GM21515 (cell line): ENCODE data around the gene MOB2.

Experiments used
- ATAC-seq: cut with Tn5 transposase; IDR thresholded peaks from one replicate; pipeline ENCODE4 v1.9.1; 2021; ENCODE audit not compliant: unreplicated experiment

MOB2 gene

DNA sequence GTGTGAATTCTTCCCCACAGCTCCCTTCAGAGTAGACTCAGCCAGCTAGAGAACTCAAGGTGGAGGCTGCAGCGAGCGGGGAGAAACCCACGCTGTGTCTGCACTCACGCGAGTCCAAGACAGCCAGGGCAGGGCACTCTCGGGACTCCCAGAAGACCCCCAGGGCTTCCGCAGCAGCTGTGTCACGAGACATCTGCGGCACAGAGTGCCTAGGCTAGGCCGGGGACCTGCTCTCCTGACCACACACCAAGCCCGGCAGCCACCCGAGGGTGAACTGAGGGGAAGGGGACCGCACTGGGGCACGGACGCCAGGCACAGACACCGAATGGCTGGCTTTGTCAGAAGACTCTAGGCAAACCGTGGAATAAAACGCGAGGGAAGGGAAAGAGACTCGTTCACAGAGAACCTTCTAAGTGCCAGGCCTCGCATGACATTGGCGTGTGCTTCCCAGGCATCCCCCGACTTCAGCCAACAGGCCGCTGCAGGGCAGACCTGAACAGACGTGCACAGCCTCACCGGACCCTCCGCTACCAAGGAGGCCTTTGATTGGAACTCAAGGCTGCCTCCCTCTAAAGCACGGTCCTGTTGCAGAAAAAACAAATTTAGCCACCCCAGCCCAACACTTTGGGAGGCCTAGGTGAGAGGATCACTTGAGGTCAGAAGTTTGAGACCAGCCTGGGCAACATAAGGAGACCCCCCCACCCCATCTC is 18.2 kb upstream of the MOB2 start:
- no peak for ATAC-seq

DNA sequence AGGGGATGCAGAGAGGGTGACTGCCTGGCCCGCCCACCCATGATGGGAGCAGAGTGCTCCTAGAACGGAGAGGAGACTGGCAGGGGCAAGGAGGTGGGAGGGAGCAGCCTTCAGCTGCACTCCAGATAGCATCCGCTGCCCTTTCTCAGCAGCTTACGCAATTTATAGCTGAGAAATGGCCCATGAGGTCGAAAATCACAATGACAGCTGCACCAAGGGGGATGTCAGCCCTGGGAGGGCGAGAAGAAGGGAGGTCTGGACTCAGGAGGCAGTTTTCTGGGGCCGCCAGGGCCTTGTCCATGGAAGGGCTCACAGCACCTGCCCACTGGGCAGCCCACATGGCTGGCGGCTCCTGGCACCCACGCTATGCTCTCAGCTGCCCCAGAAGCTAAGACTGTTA is 17.6 kb upstream of the MOB2 start:
- no peak for ATAC-seq

DNA sequence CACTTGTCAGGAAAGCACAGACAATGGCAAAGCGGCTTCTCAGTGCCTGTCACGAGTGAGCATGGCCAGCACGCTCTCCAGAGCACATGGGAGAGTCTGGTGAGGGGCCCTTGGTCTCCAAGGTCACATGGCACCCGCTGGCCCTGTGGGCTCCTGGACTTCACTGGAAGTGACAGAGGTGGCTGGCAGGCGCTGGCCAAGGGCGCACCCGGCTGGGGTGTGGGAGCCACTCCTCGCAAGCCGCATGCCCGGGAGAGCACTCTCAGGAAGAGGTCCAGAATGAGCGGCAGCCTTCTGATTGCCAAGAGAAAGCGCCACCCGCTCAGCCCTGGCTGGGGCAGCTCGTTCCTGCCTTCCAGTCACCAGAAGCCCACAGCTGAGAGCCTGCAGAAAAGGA is 17.1 kb upstream of the MOB2 start:
- ATAC-seq = no peak

GRCh38 chr11:1502954-1503707 is 16.6 kb upstream of the MOB2 start:
- no peak for ATAC-seq

- ATAC-seq = no peak
Measured at GRCh38 chr11:1502168-1502953, 15.8 kb upstream of the MOB2 start.

- no peak for ATAC-seq
Measured at GRCh38 chr11:1501421-1502167, 15.0 kb upstream of the MOB2 start.

GRCh38 chr11:1500466-1501420 is 14.2 kb upstream of the MOB2 start:
- no peak for ATAC-seq

DNA sequence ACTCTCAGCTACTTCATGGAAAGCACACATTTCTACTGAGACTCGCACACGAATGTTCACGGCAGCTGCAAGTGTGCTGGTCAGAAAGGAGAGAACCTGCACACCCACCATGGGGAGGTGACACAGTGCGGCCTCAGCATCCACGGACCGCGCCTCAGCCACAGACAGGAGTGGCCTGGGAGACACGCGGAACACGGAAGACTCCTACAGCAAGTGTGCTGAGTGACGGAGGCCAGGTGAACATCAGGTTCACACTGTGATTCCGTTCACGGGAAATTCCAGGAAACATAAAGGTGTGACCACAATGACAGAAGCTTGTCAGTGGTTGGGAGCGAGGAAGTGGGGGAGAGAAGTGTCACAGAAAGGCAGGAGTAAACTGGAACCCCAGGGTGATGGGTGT is 13.3 kb upstream of the MOB2 start:
- no peak for ATAC-seq

DNA sequence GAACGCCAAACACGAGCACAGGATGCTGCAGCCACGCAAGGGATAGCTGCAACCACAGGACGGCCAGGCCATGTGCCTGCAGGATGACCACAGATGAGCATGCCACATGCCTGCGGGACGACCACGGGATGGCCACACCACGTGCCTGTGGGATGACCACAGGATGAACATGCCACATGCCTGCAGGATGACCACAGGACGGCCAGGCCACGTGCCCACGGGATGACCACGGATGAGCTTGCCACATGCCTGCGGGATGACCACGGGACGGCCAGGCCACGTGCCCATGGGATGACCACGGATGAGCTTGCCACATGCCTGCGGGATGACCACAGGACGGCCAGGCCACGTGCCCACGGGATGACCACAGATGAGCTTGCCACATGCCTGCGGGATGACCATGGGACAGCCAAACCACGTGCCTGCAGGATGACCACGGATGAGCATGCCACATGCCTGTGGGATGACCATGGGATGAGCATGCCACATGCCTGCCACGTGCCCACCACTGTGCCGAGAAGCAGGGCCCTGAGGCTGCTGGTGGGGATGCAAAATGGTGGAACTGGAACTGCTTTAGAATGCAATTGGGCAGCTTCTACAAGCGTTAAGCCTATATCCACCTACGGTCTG is 12.8 kb upstream of the MOB2 start:
- ATAC-seq = no peak

- ATAC-seq = no peak
Measured at GRCh38 chr11:1498262-1498661, 11.7 kb upstream of the MOB2 start.

- no peak for ATAC-seq
Measured at GRCh38 chr11:1497600-1497999, 11.0 kb upstream of the MOB2 start.

GRCh38 chr11:1496761-1497095 is 10.1 kb upstream of the MOB2 start:
- no peak for ATAC-seq

- no peak for ATAC-seq
Measured at GRCh38 chr11:1496091-1496760, 9.6 kb upstream of the MOB2 start.

GRCh38 chr11:1494650-1495049 is 8.1 kb upstream of the MOB2 start:
- no peak for ATAC-seq

GRCh38 chr11:1493650-1494244 is 7.2 kb upstream of the MOB2 start:
- ATAC-seq = no peak

DNA sequence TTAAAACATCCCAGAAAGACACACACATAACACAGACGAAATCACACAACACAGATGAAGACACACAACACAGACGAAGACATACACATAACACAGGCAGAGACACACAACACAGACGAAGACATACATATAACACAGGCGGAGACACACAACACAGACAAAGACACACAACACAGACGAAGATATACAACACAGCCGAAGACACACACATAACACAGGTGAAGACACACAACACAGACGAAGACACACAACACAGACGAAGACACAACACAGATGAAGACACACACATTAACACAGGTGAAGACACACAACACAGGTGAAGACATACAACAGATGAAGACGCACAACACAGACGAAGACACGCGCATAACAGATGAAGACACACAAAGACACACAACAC is 4.8 kb upstream of the MOB2 start:
- ATAC-seq = no peak

GRCh38 chr11:1490651-1491050 is 4.1 kb upstream of the MOB2 start:
- ATAC-seq = no peak

DNA sequence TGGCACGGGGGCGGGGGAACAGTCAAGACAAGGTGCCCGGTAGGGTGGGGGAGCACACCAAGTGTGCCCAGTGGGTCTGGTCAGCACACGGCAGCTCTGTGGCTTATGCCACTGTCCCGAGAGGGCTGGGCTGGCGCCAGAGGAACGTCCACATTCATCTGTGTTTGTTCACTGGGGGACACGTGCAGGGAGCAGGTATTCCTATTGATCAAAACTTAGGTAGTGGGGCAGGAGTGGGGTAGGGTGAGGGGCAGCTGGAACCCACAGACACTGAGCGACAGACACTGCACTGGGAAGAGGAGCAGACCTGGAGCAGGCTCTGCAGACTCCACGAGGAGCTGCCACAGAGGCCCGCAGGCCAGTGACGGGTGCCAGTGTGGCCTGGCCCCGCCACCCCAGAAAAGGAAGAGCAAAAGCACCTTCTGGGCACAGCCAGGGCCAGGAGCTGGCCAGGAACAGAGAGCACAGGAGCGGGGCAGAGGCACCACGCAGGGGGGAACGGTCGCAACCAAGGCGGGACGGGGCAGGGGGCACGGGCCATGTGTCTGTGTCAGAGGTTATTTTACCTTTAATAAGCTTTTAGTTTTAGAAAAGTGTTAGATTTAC is 2.1 kb upstream of the MOB2 start:
- no peak for ATAC-seq
